ENCODE results near the gene PIGV. TPM values are rescaled to one million over a fixed set of nuclear protein-coding genes. Genes with fewer than 3 reads are reported as not detected.
"Not testable (repeated sequence)": the region's sequence is repeated elsewhere in the genome, so short reads cannot be mapped to it uniquely, and the experiment has no call there.

The PIGV gene
- total RNA-seq, 2 experiments from 2014 or later: 16.6 to 16.9 TPM

GRCh38 chr1:26844424-26845196, 56.9 kb downstream of the PIGV start:
- CTCF ChIA-PET: no interaction called here
- H3K27ac Mint-ChIP-seq: no peak overlapping the region
- peaks cover 9% of the 10 kb centered on the region for H3K4me1 Mint-ChIP-seq
- POLR2A ChIA-PET: no interaction called here
- H3K27me3 Mint-ChIP-seq: no peaks in the 10 kb centered on the region
- H3K36me3 Mint-ChIP-seq (ENCODE audit: low read depth): peaks cover 52% of the 10 kb centered on the region
- H3K4me3 Mint-ChIP-seq: no peak overlapping the region
- H3K9me3 Mint-ChIP-seq: no peaks in the 10 kb centered on the region
- no peak for DNase-seq

- H3K9me3 Mint-ChIP-seq, H3K4me1 Mint-ChIP-seq, H3K4me3 Mint-ChIP-seq, H3K27me3 Mint-ChIP-seq, H3K27ac Mint-ChIP-seq, CTCF ChIA-PET, DNase-seq: not testable (repeated sequence)
- POLR2A ChIA-PET: interaction anchor here (1.4 kb wide), 1 partner anchor 16 kb away, joined by 3 read pairs; no protein-coding TSS in a partner anchor
- peaks cover 63% of the 10 kb centered on the region for H3K36me3 Mint-ChIP-seq (ENCODE audit: low read depth)
These were observed 60.1 kb downstream of the PIGV start for GRCh38 chr1:26847826-26848225.

Other genes with a start within 250 kb of the PIGV start
- 10 to 100 TPM; 88.9 to 90.0 TPM for gene ARID1A, start 91.9 kb upstream of the PIGV start, total RNA-seq
- 10 to 100 TPM; 73.3 to 76.3 TPM for gene ZDHHC18, start 38.7 kb downstream of the PIGV start, total RNA-seq
- gene SFN, start 75.2 kb downstream of the PIGV start, total RNA-seq: 1 to 10 TPM; 4.9 to 5.0 TPM
- 10 to 100 TPM; 29.4 to 31.4 TPM for gene GPN2, start 102.3 kb downstream of the PIGV start, total RNA-seq
- 10 to 100 TPM; 16.0 to 16.7 TPM for gene GPATCH3, start 112.5 kb downstream of the PIGV start, total RNA-seq
- not detected for gene NR0B2, start 126.0 kb downstream of the PIGV start, total RNA-seq
- gene NUDC, start 133.8 kb downstream of the PIGV start, total RNA-seq: 10 to 100 TPM; 55.5 to 56.1 TPM
- under 1 TPM in 1 of 2 experiments, not detected in 1; 0.13 TPM for gene KDF1, start 172.5 kb downstream of the PIGV start, total RNA-seq
- gene TRNP1, start 205.7 kb downstream of the PIGV start, total RNA-seq: not detected
- gene TENT5B, start 224.9 kb downstream of the PIGV start, total RNA-seq: not detected